HepG2 (cell line): ENCODE measurements around the gene PALM. TPM values are rescaled to one million over a fixed set of nuclear protein-coding genes. Genes with fewer than 3 reads are reported as not detected.

Experiments used
- ATF1 ChIP-seq: IDR thresholded peaks from 2 replicates; pipeline ENCODE4 v1.6.1; 2016; ENCODE audit warnings: mild to moderate bottlenecking, control low read depth
- GATAD1 ChIP-seq: IDR thresholded peaks from 2 replicates; pipeline ENCODE4 v1.6.1; 2016; ENCODE audit warnings: missing genetic modification reagents, missing compliant biosample characterization
- GPN1 ChIP-seq: sonication (generic); formaldehyde crosslinking; IDR thresholded peaks from 2 replicates; pipeline ENCODE4 v1.5.1; 2020; ENCODE audit warnings: missing genetic modification reagents, borderline replicate concordance
- HDAC1 ChIP-seq: sonication (generic); formaldehyde crosslinking; IDR thresholded peaks from 2 replicates; pipeline ENCODE4 v1.5.1; 2020; ENCODE audit warnings: mild to moderate bottlenecking, missing genetic modification reagents
- HDAC2 ChIP-seq: sonication (generic); formaldehyde crosslinking; IDR thresholded peaks from 2 replicates; pipeline ENCODE4 v1.4.0; 2020; ENCODE audit warnings: missing genetic modification reagents
- NFE2L1 ChIP-seq: sonication (generic); formaldehyde crosslinking; IDR thresholded peaks from 2 replicates; pipeline ENCODE4 v1.4.0; 2020; ENCODE audit warnings: missing genetic modification reagents, mild to moderate bottlenecking, borderline replicate concordance
- RAD21 ChIP-seq: fragments of 450-650 bp; formaldehyde crosslinking; IDR thresholded peaks from 2 replicates; pipeline ENCODE4 v1.5.0; 2020; ENCODE audit warnings: mild to moderate bottlenecking
- SMAD9 ChIP-seq: sonication (generic); formaldehyde crosslinking; IDR thresholded peaks from 2 replicates; pipeline ENCODE4 v1.5.1; 2020; ENCODE audit warnings: mild to moderate bottlenecking, missing genetic modification reagents
- SOX5 ChIP-seq: IDR thresholded peaks from 2 replicates; pipeline ENCODE4 v1.6.1; 2016; ENCODE audit warnings: borderline replicate concordance
- SP4 ChIP-seq: sonication (generic); formaldehyde crosslinking; IDR thresholded peaks from 2 replicates; pipeline ENCODE4 v1.8.1; 2023; ENCODE audit warnings: mild to moderate bottlenecking, missing genetic modification reagents
- STAT6 ChIP-seq: sonication (generic); formaldehyde crosslinking; IDR thresholded peaks from 2 replicates; pipeline ENCODE4 v1.4.0; 2020; ENCODE audit warnings: missing genetic modification reagents, mild to moderate bottlenecking, borderline replicate concordance
- SYNCRIP ChIP-seq: fragments of 200-400 bp; formaldehyde crosslinking; IDR thresholded peaks from 2 replicates; pipeline ENCODE4 v1.6.1; 2018; ENCODE audit warnings: mild to moderate bottlenecking, low read depth, low read length; ENCODE audit not compliant: insufficient read depth
- THRA ChIP-seq: sonication (generic); formaldehyde crosslinking; IDR thresholded peaks from 2 replicates; pipeline ENCODE4 v1.4.0; 2020; ENCODE audit warnings: missing genetic modification reagents, borderline replicate concordance
- ZFP41 ChIP-seq: sonication (generic); formaldehyde crosslinking; IDR thresholded peaks from 2 replicates; pipeline ENCODE4 v1.4.0; 2020; ENCODE audit warnings: mild to moderate bottlenecking, missing genetic modification reagents, borderline replicate concordance
- ZFYVE20 ChIP-seq: sonication (generic); formaldehyde crosslinking; IDR thresholded peaks from 2 replicates; pipeline ENCODE4 v1.8.0; 2023; ENCODE audit warnings: low read depth, mild to moderate bottlenecking, moderate library complexity, missing genetic modification reagents, borderline replicate concordance
- ZNF33B ChIP-seq: sonication (generic); formaldehyde crosslinking; IDR thresholded peaks from 2 replicates; pipeline ENCODE4 v1.5.1; 2020; ENCODE audit warnings: mild to moderate bottlenecking, missing genetic modification reagents
- ZNF615 ChIP-seq: sonication (generic); formaldehyde crosslinking; IDR thresholded peaks from 2 replicates; pipeline ENCODE4 v1.5.0; 2020; ENCODE audit warnings: mild to moderate bottlenecking, missing genetic modification reagents, borderline replicate concordance
- ZSCAN21 ChIP-seq: sonication (generic); formaldehyde crosslinking; IDR thresholded peaks from 2 replicates; pipeline ENCODE4 v1.8.0; 2022; ENCODE audit warnings: mild to moderate bottlenecking, missing genetic modification reagents, moderate library complexity, borderline replicate concordance
- polyA plus RNA-seq, 8 experiments: library from polyadenylated mRNA; depleted of rRNA in 3 of 8; stranded (reverse) in 7 of 8; unstranded in 1 of 8; fragments of >200 nt; fragmentation: Illumina TruSeq in 4 of 8; extraction: Trizol in 4 of 8; gene quantifications; 2 replicates each; pipeline versions ENCODE4 v1.2.1 to v1.2.3, GENCODE V29; 2011 to 2016; ENCODE audit warnings: low read depth in 4 of 8, missing spikeins in 1 of 8, mixed read lengths in 1 of 8; ENCODE audit not compliant: insufficient read depth in 1 of 8
- total RNA-seq, 5 experiments: library from RNA; depleted of rRNA; stranded (reverse); fragments of >200 nt; fragmentation: Illumina TruSeq; extraction: Trizol; gene quantifications; 2 replicates each; pipeline ENCODE4 v1.2.3, GENCODE V29; 2016; ENCODE audit warnings: low read depth in 1 of 5
- TF ChIP-seq, protein P1 (sequence below): sonication (generic); formaldehyde crosslinking; IDR thresholded peaks from 2 replicates; pipeline ENCODE4 v1.4.0; 2020; ENCODE audit warnings: mild to moderate bottlenecking, missing genetic modification reagents, borderline replicate concordance
- TF ChIP-seq, protein P2 (sequence below), 2 experiments: fragments of 450-650 bp in 1 of 2; sonication (generic) in 1 of 2; formaldehyde crosslinking; IDR thresholded peaks; 2 replicates each; pipeline versions ENCODE4 v1.5.0 to v1.8.0; 2020 to 2022; ENCODE audit warnings: mild to moderate bottlenecking in 1 of 2, missing genetic modification reagents in 1 of 2

PALM gene
- total and polyA plus RNA-seq, 2 of the 13 experiments (the other 11 are each of a cell fraction or from before 2014, with no cell fraction given) = 4.0 to 9.7 TPM

- TF ChIP-seq NFE2L1 = no peak
- TF ChIP-seq SP4 (CRISPR knock-in tag) = peak; percentile 77
- TF ChIP-seq, protein P1, sequence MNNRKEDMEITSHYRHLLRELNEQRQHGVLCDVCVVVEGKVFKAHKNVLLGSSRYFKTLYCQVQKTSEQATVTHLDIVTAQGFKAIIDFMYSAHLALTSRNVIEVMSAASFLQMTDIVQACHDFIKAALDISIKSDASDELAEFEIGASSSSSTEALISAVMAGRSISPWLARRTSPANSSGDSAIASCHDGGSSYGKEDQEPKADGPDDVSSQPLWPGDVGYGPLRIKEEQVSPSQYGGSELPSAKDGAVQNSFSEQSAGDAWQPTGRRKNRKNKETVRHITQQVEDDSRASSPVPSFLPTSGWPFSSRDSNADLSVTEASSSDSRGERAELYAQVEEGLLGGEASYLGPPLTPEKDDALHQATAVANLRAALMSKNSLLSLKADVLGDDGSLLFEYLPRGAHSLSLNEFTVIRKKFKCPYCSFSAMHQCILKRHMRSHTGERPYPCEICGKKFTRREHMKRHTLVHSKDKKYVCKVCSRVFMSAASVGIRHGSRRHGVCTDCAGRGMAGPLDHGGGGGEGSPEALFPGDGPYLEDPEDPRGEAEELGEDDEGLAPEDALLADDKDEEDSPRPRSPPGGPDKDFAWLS (CRISPR knock-in tag) = no peak
- 0 out of 2 replicates have a peak, but pooled peaks have one; percentile 15 for TF ChIP-seq GATAD1 (CRISPR knock-in tag)
- TF ChIP-seq GPN1 (CRISPR knock-in tag) = no peak
- TF ChIP-seq THRA (CRISPR knock-in tag) = no peak
- no peak; the same call in 1 of the 2 replicates for TF ChIP-seq STAT6
- TF ChIP-seq ZFYVE20 (CRISPR knock-in tag) = no peak
- no peak for TF ChIP-seq SYNCRIP
- 0 out of 2 replicates have a peak, but pooled peaks have one; percentile 56 for TF ChIP-seq SMAD9 (CRISPR knock-in tag)
- TF ChIP-seq, protein P2, sequence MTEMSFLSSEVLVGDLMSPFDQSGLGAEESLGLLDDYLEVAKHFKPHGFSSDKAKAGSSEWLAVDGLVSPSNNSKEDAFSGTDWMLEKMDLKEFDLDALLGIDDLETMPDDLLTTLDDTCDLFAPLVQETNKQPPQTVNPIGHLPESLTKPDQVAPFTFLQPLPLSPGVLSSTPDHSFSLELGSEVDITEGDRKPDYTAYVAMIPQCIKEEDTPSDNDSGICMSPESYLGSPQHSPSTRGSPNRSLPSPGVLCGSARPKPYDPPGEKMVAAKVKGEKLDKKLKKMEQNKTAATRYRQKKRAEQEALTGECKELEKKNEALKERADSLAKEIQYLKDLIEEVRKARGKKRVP (CRISPR knock-in tag; IDR thresholded peaks at IDR 0.05) = no peak
- TF ChIP-seq ATF1 (CRISPR knock-in tag) = no peak; the same call in 1 of the 2 replicates
- peak; percentile 92 for TF ChIP-seq ZNF33B
- peak; percentile 95 for TF ChIP-seq ZSCAN21
- no peak for TF ChIP-seq RAD21 (CRISPR knock-in tag)
- no peak for TF ChIP-seq ZFP41 (CRISPR knock-in tag)
- no peak for TF ChIP-seq ZNF615 (CRISPR knock-in tag)
- TF ChIP-seq HDAC2 = no peak; the same call in 1 of the 2 replicates
- TF ChIP-seq HDAC1 = peak; percentile 87
- TF ChIP-seq SOX5 = peak; percentile 96
Observed at GRCh38 chr19:739998-740715, 31.4 kb downstream of the PALM start (continued).
